IgD-negative memory B cell (primary cell): ENCODE measurements around the gene TVP23A. TPM values are rescaled to one million over a fixed set of nuclear protein-coding genes. Genes with fewer than 3 reads are reported as not detected.

Experiments used
- H3K27ac Mint-ChIP-seq, 3 donors: one replicate each; pipeline ENCODE4 v1.8.0; 2020 to 2022; ENCODE audit warnings: mild to moderate bottlenecking in 3 of 3, mixed read lengths in 3 of 3, moderate library complexity in 1 of 3
- H3K27me3 Mint-ChIP-seq: one replicate; pipeline ENCODE4 v1.8.0; 2021; ENCODE audit warnings: mixed read lengths
- H3K36me3 Mint-ChIP-seq: one replicate; pipeline ENCODE4 v1.8.0; 2020; ENCODE audit warnings: mild to moderate bottlenecking, mixed read lengths
- H3K4me1 Mint-ChIP-seq, 3 donors: one replicate each; pipeline ENCODE4 v1.8.0; 2020 to 2022; ENCODE audit warnings: mixed read lengths in 3 of 3, mild to moderate bottlenecking in 1 of 3
- H3K4me3 Mint-ChIP-seq, 4 donors: one replicate each; pipeline ENCODE4 v1.8.0; 2020 to 2022; ENCODE audit warnings: mild to moderate bottlenecking in 4 of 4, mixed read lengths in 4 of 4, moderate library complexity in 3 of 4
- H3K9me3 Mint-ChIP-seq, 3 donors: one replicate each; pipeline ENCODE4 v1.8.0; 2020 to 2021; ENCODE audit warnings: mixed read lengths in 3 of 3, mild to moderate bottlenecking in 1 of 3
- polyA plus RNA-seq: library from polyadenylated mRNA; unstranded; fragments of 300-500 nt; fragmentation: Illumina TruSeq; gene quantifications from one replicate; pipeline ENCODE4 v1.2.3, GENCODE V29; 2021

Gene TVP23A
- polyA plus RNA-seq, 1 donor from 2014 or later: 0.23 TPM

DNA sequence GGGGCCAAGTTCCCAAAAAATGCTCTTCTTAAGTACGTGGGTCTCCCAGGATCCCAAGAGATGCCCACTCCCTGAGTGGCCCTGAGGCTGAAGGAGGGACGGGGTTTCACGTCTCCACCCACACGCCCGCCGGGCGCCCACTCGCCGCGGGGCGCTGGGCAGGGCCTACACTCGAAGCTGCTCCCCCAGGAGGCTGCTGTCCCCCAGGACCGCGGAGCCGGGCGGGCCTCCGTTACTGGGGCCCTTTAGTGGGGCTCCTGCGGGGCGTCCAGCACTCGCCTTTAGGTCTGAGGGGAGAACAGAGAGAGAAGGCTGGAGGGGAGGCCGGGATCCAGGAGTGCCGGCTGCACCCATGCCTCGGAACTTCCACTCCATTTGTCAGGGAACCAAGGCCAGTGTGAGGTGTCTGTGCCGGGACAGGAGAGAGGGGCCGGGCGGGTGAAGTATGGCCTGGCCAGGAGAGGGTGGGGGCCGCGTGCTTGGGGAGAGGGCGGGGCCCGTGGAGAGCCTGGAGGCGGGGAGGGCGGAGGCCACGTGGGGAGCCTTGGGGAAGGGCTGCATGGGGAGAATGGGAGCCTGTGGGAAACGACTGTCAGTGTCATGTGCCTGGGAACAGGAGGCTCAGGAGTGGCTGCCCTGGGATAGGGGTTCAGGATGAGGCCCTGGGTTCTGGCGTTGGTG is 56.1 kb downstream of the TVP23A start:
- H3K9me3 Mint-ChIP-seq: no peaks in the 10 kb centered on the region
- no peak overlapping the region for H3K27ac Mint-ChIP-seq
- H3K36me3 Mint-ChIP-seq: peaks cover 13% of the 10 kb centered on the region
- H3K4me1 Mint-ChIP-seq: peaks cover 13 to 18% (median 15%) of the 10 kb centered on the region in 3 donors
- no peaks in the 10 kb centered on the region for H3K27me3 Mint-ChIP-seq
- no peak overlapping the region for H3K4me3 Mint-ChIP-seq

DNA sequence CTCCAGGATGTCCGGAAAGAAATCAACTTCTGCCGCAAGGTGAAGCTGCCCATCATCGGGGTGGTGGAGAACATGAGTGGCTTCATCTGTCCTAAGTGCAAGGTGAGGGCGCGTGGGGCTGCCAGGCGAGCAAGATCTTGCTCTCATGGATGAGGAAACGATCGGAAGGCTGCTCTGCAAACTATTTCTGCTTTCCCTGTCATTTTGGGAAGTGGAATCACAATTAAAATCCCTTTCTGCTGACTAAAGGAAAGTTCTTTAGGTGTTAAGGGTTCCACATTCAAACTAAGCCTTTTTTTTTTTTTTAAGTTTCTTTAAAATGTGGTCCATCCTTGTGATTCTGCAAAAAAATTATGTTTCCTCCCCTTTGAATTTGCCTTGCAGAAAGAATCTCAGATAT is 57.2 kb downstream of the TVP23A start:
- Mint-ChIP-seq H3K27ac (no peak overlapping the region), H3K4me3 (no peak overlapping the region), H3K27me3 (no peaks in the 10 kb centered on the region), H3K4me1 (peaks cover 10 to 18% (median 14%) of the 10 kb centered on the region in 3 donors), H3K36me3 (peaks cover 13% of the 10 kb centered on the region), H3K9me3 (no peaks in the 10 kb centered on the region)

DNA sequence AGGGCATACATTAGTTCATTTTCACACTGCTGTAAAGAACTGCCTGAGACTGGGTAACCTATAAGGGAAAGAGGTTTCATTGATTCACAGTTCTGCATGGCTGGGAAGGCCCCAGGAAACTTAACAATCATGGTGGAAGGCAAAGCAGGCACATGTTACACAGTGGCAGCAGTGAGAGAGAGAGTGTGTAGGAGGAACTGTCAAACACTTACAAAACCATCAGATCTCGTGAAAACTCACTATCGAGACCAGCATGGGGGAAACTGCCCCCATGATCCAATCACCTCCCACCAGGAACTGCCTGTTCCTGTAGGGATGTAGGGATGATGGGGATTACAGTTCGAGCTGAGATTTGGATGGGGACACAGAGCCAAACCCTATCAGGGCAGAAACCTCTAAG is 57.7 kb downstream of the TVP23A start:
- Mint-ChIP-seq H3K27ac (peak overlapping the region in 1 of 3 donors; percentile 80), H3K4me1 (peaks cover 5 to 14% (median 9%) of the 10 kb centered on the region in 3 donors), H3K4me3 (no peak overlapping the region), H3K36me3 (peaks cover 10% of the 10 kb centered on the region), H3K27me3 (no peaks in the 10 kb centered on the region), H3K9me3 (no peaks in the 10 kb centered on the region)

DNA sequence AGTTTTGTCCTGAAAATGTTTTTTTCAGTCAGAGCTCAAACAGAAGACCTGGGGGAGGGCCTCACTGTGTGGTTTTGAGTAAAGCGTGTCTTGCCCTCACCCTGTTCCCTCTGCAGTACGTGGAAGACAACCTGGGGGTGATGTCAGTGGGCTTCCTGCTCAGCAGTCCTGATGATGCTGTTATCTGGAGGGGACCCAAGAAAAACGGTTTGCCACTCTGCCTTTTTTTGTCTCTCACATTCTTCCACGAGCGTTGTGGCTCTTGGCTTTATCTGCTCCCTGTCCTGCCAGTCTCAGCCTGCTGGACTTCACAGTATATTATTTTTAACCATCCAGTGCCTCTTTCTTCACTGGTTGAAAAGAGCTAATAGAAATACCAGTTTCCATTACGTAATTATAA is 62.0 kb downstream of the TVP23A start:
- no peak overlapping the region for H3K4me3 Mint-ChIP-seq
- H3K27ac Mint-ChIP-seq: no peak overlapping the region

DNA sequence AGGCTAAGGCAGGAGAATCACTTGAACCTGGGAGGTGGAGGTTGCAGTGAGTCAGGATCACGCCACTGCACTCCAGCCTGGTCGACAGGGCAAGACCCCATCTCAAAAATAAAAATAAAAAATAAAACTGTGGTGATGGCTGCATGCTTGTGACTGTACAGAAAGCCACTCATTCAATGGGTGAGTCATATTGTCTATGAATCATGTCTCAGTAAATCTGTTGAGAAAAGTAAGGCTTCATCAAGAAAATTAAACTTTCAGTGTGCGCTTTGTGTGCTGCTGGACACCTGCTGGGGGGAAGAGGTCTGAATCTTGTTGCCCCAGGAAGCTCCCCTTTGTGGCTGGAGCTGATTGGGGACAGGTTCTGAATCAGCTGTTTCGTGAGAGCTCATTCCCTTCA is 63.7 kb downstream of the TVP23A start:
- Mint-ChIP-seq H3K9me3 (no peaks in the 10 kb centered on the region), H3K27ac (peak overlapping the region in 1 of 3 donors; percentile 46), H3K4me3 (no peak overlapping the region), H3K36me3 (peaks cover 5% of the 10 kb centered on the region), H3K27me3 (no peaks in the 10 kb centered on the region), H3K4me1 (peaks cover 15 to 34% (median 29%) of the 10 kb centered on the region in 3 donors)

More for the DNA sequence above, 62.0 kb downstream of the TVP23A start:
- H3K27me3 Mint-ChIP-seq: no peaks in the 10 kb centered on the region
- H3K9me3 Mint-ChIP-seq: no peaks in the 10 kb centered on the region
- H3K36me3 Mint-ChIP-seq: peaks cover 7% of the 10 kb centered on the region
- peaks cover 7 to 26% (median 19%) of the 10 kb centered on the region in 3 donors for H3K4me1 Mint-ChIP-seq

DNA sequence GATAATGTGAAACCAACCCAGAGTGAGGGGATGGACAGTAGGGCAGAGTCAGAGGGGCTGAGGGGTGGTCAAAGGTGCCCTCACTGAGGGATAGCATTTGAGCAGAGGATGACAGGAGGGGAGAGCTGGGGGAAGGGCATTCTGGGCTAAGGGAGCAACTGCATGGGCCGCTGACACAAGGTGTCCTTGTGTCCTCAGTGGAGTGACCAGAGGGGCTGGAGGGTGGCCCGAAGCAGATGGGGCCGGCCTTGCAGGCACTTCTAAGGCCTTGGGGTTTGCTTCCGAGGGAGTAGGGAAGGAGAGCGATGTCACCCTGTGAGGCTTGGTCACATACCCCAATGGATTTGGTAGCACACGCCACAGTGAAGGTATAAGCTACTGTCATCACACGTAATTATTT is 64.9 kb downstream of the TVP23A start:
- H3K4me3 Mint-ChIP-seq: peak overlapping the region in 3 of 4 donors; percentile 21 to 67 (median 66)
- no peaks in the 10 kb centered on the region for H3K27me3 Mint-ChIP-seq
- H3K4me1 Mint-ChIP-seq: peaks cover 15 to 34% (median 29%) of the 10 kb centered on the region in 3 donors
- peaks cover 5% of the 10 kb centered on the region for H3K36me3 Mint-ChIP-seq
- no peaks in the 10 kb centered on the region for H3K9me3 Mint-ChIP-seq
- peak overlapping the region; percentile 2 to 93 (median 16) for H3K27ac Mint-ChIP-seq

DNA sequence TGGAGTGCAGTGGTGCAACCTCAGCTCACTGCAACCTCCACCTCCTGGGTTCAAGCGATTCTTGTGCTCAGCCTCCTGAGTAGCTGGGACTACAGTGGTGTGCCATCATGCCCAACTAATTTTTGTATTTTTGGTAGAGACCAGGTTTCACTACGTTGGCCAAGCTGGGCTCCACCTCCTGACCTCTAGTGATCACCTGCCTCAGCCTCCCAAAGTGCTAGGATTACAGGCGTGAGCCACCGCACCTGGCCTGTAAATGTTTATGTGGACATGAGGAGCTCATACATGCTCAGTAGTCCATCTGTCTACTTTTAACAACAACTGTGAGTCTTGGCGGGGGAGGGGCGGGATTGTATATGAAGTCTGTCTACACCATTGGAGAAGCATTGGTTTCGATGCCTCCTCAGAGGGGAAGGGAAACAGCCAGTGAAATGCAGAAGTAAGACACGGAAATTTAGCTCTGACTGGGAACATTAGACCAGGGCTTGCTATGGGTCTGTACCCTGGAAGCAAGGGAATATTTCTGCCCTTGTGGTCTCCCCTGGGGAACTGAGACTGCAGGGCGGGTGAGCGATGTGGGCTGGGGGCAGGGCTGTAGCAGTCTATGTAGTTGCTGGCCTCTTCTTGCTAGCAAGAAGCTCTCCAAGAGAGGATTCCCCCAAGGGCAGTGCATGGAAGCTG is 65.6 kb downstream of the TVP23A start:
- Mint-ChIP-seq H3K27ac (peak overlapping the region; percentile 16 to 93 (median 22)), H3K9me3 (no peaks in the 10 kb centered on the region), H3K4me3 (peak overlapping the region in 3 of 4 donors; percentile 1 to 67 (median 66)), H3K36me3 (peaks cover 5% of the 10 kb centered on the region), H3K27me3 (no peaks in the 10 kb centered on the region), H3K4me1 (peaks cover 15 to 34% (median 29%) of the 10 kb centered on the region in 3 donors)

DNA sequence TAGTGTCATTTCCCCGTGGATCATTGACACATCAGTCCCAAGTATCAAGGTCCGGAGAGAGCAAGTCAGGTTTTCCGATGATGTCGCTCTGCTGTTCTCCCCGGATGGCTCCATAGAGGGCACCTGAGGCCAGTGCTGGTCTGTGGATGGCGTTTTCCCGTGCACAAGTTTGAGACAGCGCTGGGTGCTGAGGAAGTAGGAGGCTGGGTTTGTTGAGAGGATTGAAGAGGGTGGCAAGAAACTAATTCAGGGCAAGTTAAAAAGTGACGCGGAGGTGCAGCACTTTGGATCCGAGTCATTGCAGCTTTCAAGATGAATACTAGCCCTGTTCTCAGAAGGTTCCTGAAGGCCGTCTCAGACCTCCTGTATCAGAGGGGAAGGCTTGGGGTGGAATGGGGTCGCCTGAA is 67.3 kb downstream of the TVP23A start:
- no peaks in the 10 kb centered on the region for H3K9me3 Mint-ChIP-seq
- peaks cover 5% of the 10 kb centered on the region for H3K36me3 Mint-ChIP-seq
- H3K27me3 Mint-ChIP-seq: no peaks in the 10 kb centered on the region
- H3K4me1 Mint-ChIP-seq: peaks cover 15 to 30% (median 29%) of the 10 kb centered on the region in 3 donors
- H3K27ac Mint-ChIP-seq: peak overlapping the region; percentile 61 to 92 (median 89)
- H3K4me3 Mint-ChIP-seq: peak overlapping the region in 3 of 4 donors; percentile 61 to 83 (median 73)

DNA sequence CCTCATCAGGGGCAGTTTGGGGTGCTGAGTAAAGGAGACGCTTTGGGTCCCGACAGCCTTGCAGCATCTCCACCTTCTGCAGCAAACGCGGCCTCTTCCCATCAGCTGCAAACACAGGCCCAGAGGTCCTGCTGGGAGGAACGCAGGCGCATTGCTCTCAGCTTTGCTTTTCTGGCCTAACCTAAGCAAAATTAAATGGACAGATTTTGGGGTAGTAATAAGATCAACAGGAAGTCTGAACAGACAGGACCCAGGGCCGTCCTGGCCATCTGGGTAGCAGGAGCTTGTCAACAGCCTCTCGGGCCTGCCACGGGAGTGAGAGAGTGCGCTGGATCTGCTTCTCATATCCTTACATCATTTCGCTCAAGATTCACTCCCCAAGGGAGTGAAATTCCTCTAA is 67.8 kb downstream of the TVP23A start:
- peaks cover 16 to 30% (median 30%) of the 10 kb centered on the region in 3 donors for H3K4me1 Mint-ChIP-seq
- peak overlapping the region in 3 of 4 donors; percentile 36 to 83 (median 61) for H3K4me3 Mint-ChIP-seq
- no peaks in the 10 kb centered on the region for H3K27me3 Mint-ChIP-seq
- H3K36me3 Mint-ChIP-seq: peaks cover 5% of the 10 kb centered on the region
- peak overlapping the region; percentile 61 to 92 (median 89) for H3K27ac Mint-ChIP-seq
- no peaks in the 10 kb centered on the region for H3K9me3 Mint-ChIP-seq

DNA sequence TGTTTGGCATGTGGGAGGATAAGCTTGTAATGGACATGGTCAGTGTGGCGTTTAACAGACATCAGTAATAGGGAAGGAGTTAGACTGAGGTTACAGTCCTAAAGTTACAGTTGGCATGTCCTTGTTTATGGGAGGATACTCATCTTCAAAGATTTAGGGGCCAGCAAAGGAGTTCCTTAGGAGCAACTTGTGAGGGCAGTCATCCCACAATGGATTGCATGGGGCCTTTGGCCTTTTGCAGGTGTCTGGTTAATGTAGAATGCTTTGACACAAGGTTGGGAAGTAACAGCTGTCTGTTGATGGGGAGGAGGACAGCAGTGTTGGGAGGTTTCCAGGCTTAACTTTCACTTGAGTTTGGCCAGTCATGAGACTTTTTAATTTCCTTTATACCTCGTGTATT is 72.8 kb downstream of the TVP23A start:
- Mint-ChIP-seq H3K4me3 (peak overlapping the region in 2 of 4 donors; percentile 35 to 73), H3K36me3 (peaks cover 4% of the 10 kb centered on the region), H3K27me3 (no peaks in the 10 kb centered on the region), H3K27ac (peak overlapping the region in 1 of 3 donors; percentile 28), H3K4me1 (peaks cover 20 to 28% (median 26%) of the 10 kb centered on the region in 3 donors), H3K9me3 (no peaks in the 10 kb centered on the region)

DNA sequence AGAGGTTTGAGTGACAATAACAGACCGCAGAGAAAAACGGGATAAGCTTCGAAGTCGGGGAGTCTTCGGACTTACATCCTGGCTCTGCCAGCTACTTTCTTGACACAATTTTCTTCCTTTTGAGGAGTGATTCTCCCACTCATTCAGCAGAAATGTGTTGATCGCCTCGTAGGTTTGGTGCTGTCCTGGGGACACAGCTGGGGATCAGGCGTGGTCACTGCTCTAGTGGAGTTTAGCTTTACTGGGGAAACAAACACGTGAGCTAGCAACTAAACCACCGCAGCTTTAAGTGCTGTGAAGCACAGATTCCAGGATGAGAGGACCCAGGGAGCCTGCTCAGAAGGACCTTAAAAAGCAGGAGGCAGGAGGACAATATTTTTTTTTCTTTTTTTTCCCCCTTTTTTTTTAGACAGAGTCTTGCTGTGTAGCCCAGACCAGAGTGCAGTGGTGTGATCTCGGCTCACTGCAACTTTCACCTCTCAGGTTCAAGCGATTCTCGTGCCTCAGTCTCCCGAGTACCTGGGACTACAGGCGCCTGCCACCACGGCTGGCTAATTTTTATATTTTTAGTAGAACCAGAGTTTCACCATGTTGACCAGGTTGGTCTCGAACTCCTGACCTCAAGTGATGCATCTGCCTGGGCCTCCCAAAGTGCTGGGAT is 74.1 kb downstream of the TVP23A start:
- Mint-ChIP-seq H3K27me3 (no peaks in the 10 kb centered on the region), H3K36me3 (peaks cover 4% of the 10 kb centered on the region), H3K4me3 (peak overlapping the region; percentile 85 to 98 (median 96)), H3K9me3 (no peaks in the 10 kb centered on the region), H3K27ac (peak overlapping the region; percentile 89 to 100 (median 98)), H3K4me1 (peaks cover 23 to 32% (median 27%) of the 10 kb centered on the region in 3 donors)

DNA sequence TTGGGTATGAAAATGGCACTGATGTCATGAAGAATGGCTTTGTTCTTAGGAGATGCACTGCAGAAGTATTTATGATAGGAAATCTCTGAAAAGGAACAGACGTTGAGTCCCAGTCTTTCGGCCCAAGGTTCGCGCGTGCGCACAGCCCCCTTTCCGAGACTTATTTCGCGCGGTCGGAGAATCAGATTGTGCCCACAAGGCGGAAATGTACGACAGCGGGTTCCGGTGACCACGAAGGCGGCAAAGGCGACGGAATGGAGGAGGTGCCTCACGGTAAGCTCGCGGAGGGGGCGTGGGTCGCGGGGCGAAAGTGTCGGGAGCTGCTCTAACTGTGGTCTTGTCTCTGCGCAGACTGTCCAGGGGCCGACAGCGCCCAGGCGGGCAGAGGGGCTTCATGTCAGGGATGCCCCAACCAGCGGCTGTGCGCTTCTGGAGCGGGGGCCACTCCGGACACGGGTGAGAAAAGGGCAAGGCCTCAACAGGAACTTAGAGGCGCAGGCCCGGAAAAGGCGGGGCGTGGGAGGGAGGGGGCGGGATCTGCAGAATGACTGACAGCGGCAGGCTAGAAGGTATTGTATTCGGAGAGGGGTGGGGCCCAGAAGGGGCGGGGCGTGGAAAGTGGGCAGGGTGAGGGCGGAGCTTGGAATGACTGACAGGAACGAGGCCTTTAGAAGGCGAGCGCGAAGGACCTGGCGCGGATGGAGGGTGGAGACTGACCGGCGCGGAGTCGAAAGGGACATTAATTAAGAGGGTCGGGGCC is 74.8 kb downstream of the TVP23A start, which contains the start of gene NUBP1:
Gene NUBP1 (plus strand): TSS at position 233 of the 760 bp plus-strand sequence. CDS start 22 bp downstream, at position 255.
- Mint-ChIP-seq H3K4me3 (peak within 1 kb of the TSS; percentile 85 to 98 (median 96)), H3K27me3 (no peaks in the 10 kb centered on the region), H3K27ac (peak within 1 kb of the TSS; percentile 89 to 100 (median 98)), H3K4me1 (peaks cover 25 to 32% (median 27%) of the 10 kb centered on the region in 3 donors), H3K36me3 (peaks cover 4% of the 10 kb centered on the region), H3K9me3 (no peaks in the 10 kb centered on the region)

DNA sequence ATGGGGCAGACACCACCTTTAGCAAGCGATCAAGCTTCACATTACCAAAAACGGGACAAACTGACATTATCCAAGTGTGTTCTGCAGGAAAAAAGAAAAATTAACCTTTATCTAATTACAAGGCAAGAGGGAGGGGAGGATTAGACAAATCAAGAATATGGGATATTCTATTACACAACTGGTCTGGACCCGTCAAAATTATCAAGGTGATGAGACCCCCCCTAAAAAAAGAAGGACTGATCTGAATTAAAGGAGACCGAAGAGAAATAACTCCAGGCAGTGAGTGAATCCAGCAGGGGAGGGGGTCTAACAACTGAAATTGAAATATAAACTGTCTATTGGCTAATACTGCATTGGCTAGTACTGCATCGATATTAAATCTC is 75.4 kb downstream of the TVP23A start:
- Mint-ChIP-seq H3K27ac (peak overlapping the region; percentile 89 to 100 (median 98)), H3K4me3 (peak overlapping the region; percentile 85 to 98 (median 96)), H3K9me3 (no peaks in the 10 kb centered on the region), H3K36me3 (peaks cover 4% of the 10 kb centered on the region), H3K27me3 (no peaks in the 10 kb centered on the region), H3K4me1 (peaks cover 27 to 35% (median 30%) of the 10 kb centered on the region in 3 donors)

DNA sequence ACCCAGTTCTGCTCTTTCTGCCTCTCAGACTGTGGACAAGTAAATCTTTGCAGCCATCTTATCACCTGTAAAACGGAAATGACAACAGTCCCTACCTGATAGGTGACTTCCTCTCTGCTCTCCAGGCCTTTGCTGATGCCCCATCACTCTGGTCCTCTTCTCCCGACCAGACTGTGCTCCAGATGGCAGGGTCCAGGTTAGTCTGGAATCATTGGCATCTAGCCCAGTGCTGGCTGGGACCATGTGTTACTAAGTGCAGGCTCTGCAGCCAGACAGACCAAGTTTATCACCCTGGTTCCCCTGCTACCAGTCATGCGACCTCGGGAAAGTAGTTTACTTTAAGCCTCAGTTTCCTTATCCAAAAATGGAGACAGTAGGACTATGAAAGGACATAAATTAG is 76.8 kb downstream of the TVP23A start:
- Mint-ChIP-seq H3K4me3 (peak overlapping the region in 3 of 4 donors; percentile 18 to 80 (median 73)), H3K27ac (peak overlapping the region; percentile 73 to 85 (median 74)), H3K4me1 (peaks cover 36 to 43% (median 38%) of the 10 kb centered on the region in 3 donors), H3K27me3 (no peaks in the 10 kb centered on the region), H3K36me3 (peaks cover 4% of the 10 kb centered on the region), H3K9me3 (no peaks in the 10 kb centered on the region)
